ENCODE data around the gene BCL2L14.
"Not testable (repeated sequence)": the region's sequence is repeated elsewhere in the genome, so short reads cannot be mapped to it uniquely, and the experiment has no call there.

BCL2L14 gene

DNA sequence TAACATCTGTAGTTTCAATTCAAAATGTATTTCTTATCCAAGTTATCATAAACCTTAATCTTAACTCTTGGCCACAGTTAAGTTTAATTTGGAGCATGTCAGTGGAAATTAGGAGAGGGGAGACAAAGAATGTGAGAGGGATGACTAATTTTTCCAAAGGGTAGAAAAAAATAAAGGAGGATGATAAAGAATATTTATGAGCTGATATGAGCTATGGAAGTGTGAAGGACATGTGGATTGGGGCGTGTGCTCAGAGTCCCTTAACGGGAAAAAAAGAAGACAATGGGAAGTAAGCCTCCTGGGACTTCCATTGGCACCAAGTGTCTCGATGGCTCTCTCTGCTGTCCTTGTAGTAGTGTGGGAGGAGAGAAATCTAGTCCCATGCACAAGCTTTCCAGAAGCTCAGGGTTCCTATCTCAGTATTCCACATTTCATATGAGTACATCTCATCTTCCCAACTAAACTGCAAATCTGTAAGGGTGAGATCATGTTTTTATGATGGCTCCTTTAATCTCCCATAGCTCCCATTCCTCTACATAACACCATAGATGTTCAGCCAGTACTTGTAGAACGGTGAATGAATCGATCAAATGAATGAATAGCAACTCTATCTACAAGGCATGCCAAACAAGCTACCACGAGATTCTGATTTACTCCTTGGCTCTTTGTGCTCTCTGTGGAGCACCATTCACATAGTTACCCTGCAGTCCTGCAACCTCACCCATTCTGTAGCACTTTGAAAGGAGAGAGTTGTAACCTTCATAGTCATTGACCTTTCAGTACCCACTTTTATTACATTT lies 27.4 kb downstream of the BCL2L14 start:
- TF ChIP-seq, protein P1, sequence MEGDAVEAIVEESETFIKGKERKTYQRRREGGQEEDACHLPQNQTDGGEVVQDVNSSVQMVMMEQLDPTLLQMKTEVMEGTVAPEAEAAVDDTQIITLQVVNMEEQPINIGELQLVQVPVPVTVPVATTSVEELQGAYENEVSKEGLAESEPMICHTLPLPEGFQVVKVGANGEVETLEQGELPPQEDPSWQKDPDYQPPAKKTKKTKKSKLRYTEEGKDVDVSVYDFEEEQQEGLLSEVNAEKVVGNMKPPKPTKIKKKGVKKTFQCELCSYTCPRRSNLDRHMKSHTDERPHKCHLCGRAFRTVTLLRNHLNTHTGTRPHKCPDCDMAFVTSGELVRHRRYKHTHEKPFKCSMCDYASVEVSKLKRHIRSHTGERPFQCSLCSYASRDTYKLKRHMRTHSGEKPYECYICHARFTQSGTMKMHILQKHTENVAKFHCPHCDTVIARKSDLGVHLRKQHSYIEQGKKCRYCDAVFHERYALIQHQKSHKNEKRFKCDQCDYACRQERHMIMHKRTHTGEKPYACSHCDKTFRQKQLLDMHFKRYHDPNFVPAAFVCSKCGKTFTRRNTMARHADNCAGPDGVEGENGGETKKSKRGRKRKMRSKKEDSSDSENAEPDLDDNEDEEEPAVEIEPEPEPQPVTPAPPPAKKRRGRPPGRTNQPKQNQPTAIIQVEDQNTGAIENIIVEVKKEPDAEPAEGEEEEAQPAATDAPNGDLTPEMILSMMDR (IDR thresholded peaks at IDR 0.05; ENCODE audit: control insufficient read depth, extremely low read depth, insufficient read depth), result no peak
- H3K4me3 ChIP-seq (ENCODE audit: low read depth, low read length), result no peak overlapping the region
- DNase-seq (ENCODE audit: low read depth), result no peak

- no peak for DNase-seq (ENCODE audit: low read depth)
- TF ChIP-seq, protein P1 (IDR thresholded peaks at IDR 0.05; ENCODE audit: control insufficient read depth, extremely low read depth, insufficient read depth), result no peak
- H3K4me3 ChIP-seq (ENCODE audit: low read depth, low read length), result no peak overlapping the region
Observed at GRCh38 chr12:12098691-12099015, 27.9 kb downstream of the BCL2L14 start.

GRCh38 chr12:12099102-12099501 lies 28.4 kb downstream of the BCL2L14 start:
- no peak for DNase-seq (ENCODE audit: low read depth)
- no peak overlapping the region for H3K4me3 ChIP-seq (ENCODE audit: low read depth, low read length)
- TF ChIP-seq, protein P1 (IDR thresholded peaks at IDR 0.05; ENCODE audit: control insufficient read depth, extremely low read depth, insufficient read depth), result no peak

DNA sequence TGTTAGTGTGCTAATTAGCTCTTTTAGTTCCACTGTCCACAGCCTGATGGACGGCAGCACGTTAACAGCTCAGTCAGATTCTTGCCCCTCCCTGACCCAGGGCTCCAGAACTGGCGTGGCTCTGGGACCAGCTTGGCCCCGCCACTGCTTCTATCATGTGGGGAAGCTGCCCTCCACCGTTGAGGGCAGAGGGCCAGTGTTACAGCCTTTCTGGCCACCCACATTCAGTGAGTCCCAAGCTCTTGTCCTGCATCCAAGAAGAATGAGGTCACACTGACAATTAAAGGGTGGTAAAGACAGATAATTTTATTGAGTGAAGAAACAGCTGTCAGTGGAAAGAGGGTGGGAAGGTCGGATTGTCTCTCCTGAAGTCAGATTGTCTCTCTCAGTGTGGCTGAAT lies 36.9 kb downstream of the BCL2L14 start:
- no peak for DNase-seq (ENCODE audit: low read depth)
- TF ChIP-seq, protein P1 (IDR thresholded peaks at IDR 0.05; ENCODE audit: control insufficient read depth, extremely low read depth, insufficient read depth), result no peak
- no peak overlapping the region for H3K4me3 ChIP-seq (ENCODE audit: low read depth, low read length)

DNA sequence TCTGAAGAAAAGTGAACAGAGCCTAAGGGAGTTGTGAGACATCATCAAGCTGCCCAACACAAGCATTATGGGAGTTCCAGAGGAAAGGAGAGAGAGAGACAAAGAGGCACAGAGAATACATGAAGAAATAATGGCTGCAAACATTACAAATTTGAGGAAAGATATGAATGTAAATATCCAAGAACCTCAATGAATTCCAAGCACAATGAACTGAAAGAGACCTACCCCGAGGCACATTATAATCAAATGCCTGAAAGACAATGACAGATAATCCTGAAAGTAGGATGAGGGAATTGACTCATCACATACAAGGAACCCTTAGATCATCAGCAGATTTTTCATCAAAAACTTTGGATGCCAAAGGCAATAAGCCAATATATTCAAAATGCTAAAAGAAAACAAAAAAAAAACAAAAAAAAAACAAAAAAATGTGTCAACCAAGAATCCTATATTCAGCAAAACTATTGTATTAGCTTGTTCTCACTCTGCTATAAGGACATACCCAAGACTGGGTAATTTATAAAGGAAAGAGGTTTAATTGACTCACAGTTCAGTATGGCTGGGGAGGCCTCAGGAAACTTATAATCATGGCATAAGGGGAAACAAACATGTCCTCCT lies 37.8 kb downstream of the BCL2L14 start:
- TF ChIP-seq, protein P1 (IDR thresholded peaks at IDR 0.05; ENCODE audit: control insufficient read depth, extremely low read depth, insufficient read depth), result no peak
- no peak overlapping the region for H3K4me3 ChIP-seq (ENCODE audit: low read depth, low read length)
- DNase-seq (ENCODE audit: low read depth), result no peak

- DNase-seq (ENCODE audit: low read depth); H3K4me3 ChIP-seq (ENCODE audit: low read depth, low read length): not testable (repeated sequence)
Observed at GRCh38 chr12:12110923-12111555, 40.3 kb downstream of the BCL2L14 start.

DNA sequence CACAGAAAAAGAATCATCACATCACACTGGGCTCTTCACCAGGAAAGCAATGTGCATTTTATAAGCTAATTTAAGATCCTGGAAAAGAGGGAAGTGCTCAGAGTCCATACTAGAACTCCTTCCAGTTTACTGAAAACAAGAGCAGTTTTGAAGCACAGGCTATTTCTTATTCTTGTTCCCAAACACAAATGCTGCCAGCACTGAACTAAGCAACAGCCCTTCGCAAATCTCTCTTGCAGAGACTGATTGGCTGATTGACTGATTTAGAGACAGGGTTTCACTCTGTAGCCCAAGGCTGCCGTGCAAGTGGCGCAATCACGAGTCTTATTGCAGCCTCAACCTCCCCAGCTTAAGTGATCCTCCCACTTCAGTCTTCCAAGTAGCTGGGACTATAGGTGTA lies 44.8 kb downstream of the BCL2L14 start:
- no peak overlapping the region for H3K4me3 ChIP-seq (ENCODE audit: low read depth, low read length)
- DNase-seq (ENCODE audit: low read depth), result no peak
- TF ChIP-seq, protein P1 (IDR thresholded peaks at IDR 0.05; ENCODE audit: control insufficient read depth, extremely low read depth, insufficient read depth), result no peak
